Measurements from ENCODE around the gene HOXC10.

GRCh38 chr12:53950789-53951576 lies 34.0 kb upstream of the HOXC10 start:
- TF ChIP-seq CTCF (IDR thresholded peaks at IDR 0.05; ENCODE audit: low read depth, low read length) (no peak), EZH2phosphoT487 (IDR thresholded peaks at IDR 0.05; ENCODE audit: low read depth) (no peak)
